GM23248 (cell line): ENCODE data around the gene AKT1S1. TPM values are rescaled to one million over a fixed set of nuclear protein-coding genes. Genes with fewer than 3 reads are reported as not detected.

Experiments used
- DNase-seq: peaks from one replicate; pipeline ENCODE4 v3.0.0-alpha.2; 2015
- H2AFZ ChIP-seq: fragments of 200-600 bp; sonication (generic); 2 replicates; pipeline ENCODE4 v1.6.1; 2016; ENCODE audit warnings: antibody characterized with exemption
- H3F3A ChIP-seq: fragments of 200-600 bp; sonication (generic); 2 replicates; pipeline ENCODE4 v1.6.1; 2016; ENCODE audit warnings: mild to moderate bottlenecking, antibody characterized with exemption, mixed run types; ENCODE audit not compliant: insufficient read depth
- H3K27ac ChIP-seq: fragments of 200-600 bp; sonication (generic); 2 replicates; pipeline ENCODE4 v1.5.1; 2016; ENCODE audit warnings: mild to moderate bottlenecking
- H3K27me3 ChIP-seq: fragments of 200-600 bp; sonication (generic); replicated peaks from 2 replicates; pipeline ENCODE4 v1.6.1; 2016; ENCODE audit warnings: mild to moderate bottlenecking; ENCODE audit not compliant: insufficient read depth
- H3K36me3 ChIP-seq: fragments of 200-600 bp; sonication (generic); 2 replicates; pipeline ENCODE4 v1.6.1; 2016; ENCODE audit warnings: low read depth, mild to moderate bottlenecking
- H3K4me1 ChIP-seq: fragments of 200-600 bp; sonication (generic); 2 replicates; pipeline ENCODE4 v1.6.1; 2016; ENCODE audit warnings: mild to moderate bottlenecking; ENCODE audit not compliant: insufficient read depth
- H3K4me2 ChIP-seq: fragments of 200-600 bp; sonication (generic); one replicate; pipeline ENCODE4 v1.6.1; 2016; ENCODE audit warnings: mild to moderate bottlenecking; ENCODE audit not compliant: unreplicated experiment
- H3K4me3 ChIP-seq: fragments of 200-600 bp; sonication (generic); 2 replicates; pipeline ENCODE4 v1.5.1; 2016; ENCODE audit warnings: mild to moderate bottlenecking
- H3K79me2 ChIP-seq: fragments of 200-600 bp; sonication (generic); 2 replicates; pipeline ENCODE4 v1.6.1; 2016; ENCODE audit warnings: mild to moderate bottlenecking; ENCODE audit not compliant: insufficient read depth
- H3K9ac ChIP-seq: fragments of 200-600 bp; sonication (generic); 2 replicates; pipeline ENCODE4 v1.6.1; 2016; ENCODE audit warnings: mild to moderate bottlenecking
- H3K9me2 ChIP-seq: fragments of 200-600 bp; sonication (generic); 2 replicates; pipeline ENCODE4 v1.6.1; 2016; ENCODE audit warnings: mixed run types, mild to moderate bottlenecking, moderate library complexity; ENCODE audit not compliant: insufficient read depth
- H3K9me3 ChIP-seq: fragments of 200-600 bp; sonication (generic); one replicate; pipeline ENCODE4 v1.6.1; 2017; ENCODE audit warnings: low read depth
- H4K20me1 ChIP-seq: fragments of 200-600 bp; sonication (generic); 2 replicates; pipeline ENCODE4 v1.6.0; 2016; ENCODE audit not compliant: insufficient read depth
- EZH2 ChIP-seq: fragments of 200-600 bp; sonication (generic); IDR thresholded peaks from 2 replicates; pipeline ENCODE4 v1.6.1; 2018; ENCODE audit warnings: antibody characterized with exemption, mild to moderate bottlenecking; ENCODE audit not compliant: insufficient read depth, poor library complexity, severe bottlenecking
- EZH2phosphoT487 ChIP-seq: fragments of 200-600 bp; sonication (generic); IDR thresholded peaks from 2 replicates; pipeline ENCODE4 v1.6.1; 2018; ENCODE audit warnings: antibody characterized with exemption, moderate library complexity, mild to moderate bottlenecking, low read depth; ENCODE audit not compliant: insufficient read depth
- WGBS, 2 experiments: methylation state at CpG; one replicate each; pipeline ENCODE4 v1.1.6; 2015 to 2017; ENCODE audit warnings: low lambda C conversion rate in 2 of 2, low coverage in 1 of 2; ENCODE audit errors: missing lambda C conversion rate in 2 of 2; 5-methylcytosine and 5-hydroxymethylcytosine counted together
- in situ Hi-C: fragments of 300-500 bp; cut with MboI; formaldehyde crosslinking; loops from 2 replicates; pipeline ENCODE4 v1.15.0; 2020
- polyA plus RNA-seq: library from polyadenylated mRNA; unstranded; fragments of >200 nt; fragmentation: Nextera tagmentation; extraction: Ambion mirVana; gene quantifications from 2 replicates; pipeline ENCODE4 v1.2.1, GENCODE V29; 2016
- total RNA-seq: library from RNA; depleted of rRNA; stranded (reverse); fragments of >200 nt; shearing (Covaris generic); gene quantifications from 2 replicates; pipeline ENCODE4 v1.2.3, GENCODE V29; 2014

Gene AKT1S1
- total and polyA plus RNA-seq, 2 experiments from 2014 or later: 17.3 to 60.4 TPM

DNA sequence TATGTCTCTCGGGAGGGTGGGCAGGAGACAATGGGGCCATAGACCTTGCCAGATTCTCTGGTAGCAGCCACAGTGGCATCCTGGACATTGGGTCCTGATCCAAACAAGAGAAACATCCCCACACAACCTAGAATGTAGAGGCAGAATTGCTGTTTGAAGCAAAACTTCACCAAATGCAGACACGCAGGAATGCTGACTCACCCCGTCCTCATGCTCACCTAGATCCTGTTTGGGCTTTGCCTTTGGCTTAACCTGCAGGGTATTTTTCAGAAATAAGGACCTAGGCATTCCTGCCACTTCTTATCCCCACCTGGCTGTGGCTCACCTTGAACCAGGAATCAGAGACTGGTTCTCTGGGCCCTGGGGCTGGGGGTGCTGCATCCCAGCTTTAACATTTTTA is 7.6 kb upstream of the AKT1S1 start:
- no peaks in the 10 kb centered on the region for H3K79me2 ChIP-seq
- 88 to 97% methylated on average over 3 of the region's 3 CpGs for WGBS, 2 experiments
- peaks cover 17% of the 10 kb centered on the region; the same call in 1 of the 2 replicates for H3K36me3 ChIP-seq
- in situ Hi-C loops: no loop called here
- no peak for DNase-seq
- no peaks in the 10 kb centered on the region for H4K20me1 ChIP-seq
- TF ChIP-seq EZH2phosphoT487 (no peak), EZH2 (no peak)
- H3F3A ChIP-seq: no peaks in the 10 kb centered on the region
- H3K9me3 ChIP-seq: no peaks in the 10 kb centered on the region
- no peaks in the 10 kb centered on the region for H3K27me3 ChIP-seq
- H3K9ac ChIP-seq: no peak overlapping the region
- no peaks in the 10 kb centered on the region for H3K4me1 ChIP-seq
- H3K4me3 ChIP-seq: no peak overlapping the region
- no peak overlapping the region for H2AFZ ChIP-seq
- H3K27ac ChIP-seq: no peak overlapping the region
- H3K4me2 ChIP-seq: no peak overlapping the region
- H3K9me2 ChIP-seq: no peaks in the 10 kb centered on the region

GRCh38 chr19:49884109-49884508 is 7.0 kb upstream of the AKT1S1 start:
- H3K9me3 ChIP-seq: no peaks in the 10 kb centered on the region
- no peak overlapping the region for H3K27ac ChIP-seq
- peaks cover 4% of the 10 kb centered on the region; the same call in 1 of the 2 replicates for H3K79me2 ChIP-seq
- no peaks in the 10 kb centered on the region for H3F3A ChIP-seq
- no peak overlapping the region for H3K9ac ChIP-seq
- H4K20me1 ChIP-seq: no peaks in the 10 kb centered on the region
- TF ChIP-seq EZH2phosphoT487 (no peak), EZH2 (no peak)
- in situ Hi-C loops: no loop called here
- peaks cover 17% of the 10 kb centered on the region; the same call in 1 of the 2 replicates for H3K36me3 ChIP-seq
- no peak overlapping the region for H2AFZ ChIP-seq
- WGBS, 2 experiments: 87 to 90% methylated on average over 11 to 18 of the region's 18 CpGs
- no peaks in the 10 kb centered on the region for H3K27me3 ChIP-seq
- H3K9me2 ChIP-seq: no peaks in the 10 kb centered on the region
- DNase-seq: no peak
- no peaks in the 10 kb centered on the region for H3K4me1 ChIP-seq
- H3K4me3 ChIP-seq: no peak overlapping the region
- H3K4me2 ChIP-seq: no peak overlapping the region

DNA sequence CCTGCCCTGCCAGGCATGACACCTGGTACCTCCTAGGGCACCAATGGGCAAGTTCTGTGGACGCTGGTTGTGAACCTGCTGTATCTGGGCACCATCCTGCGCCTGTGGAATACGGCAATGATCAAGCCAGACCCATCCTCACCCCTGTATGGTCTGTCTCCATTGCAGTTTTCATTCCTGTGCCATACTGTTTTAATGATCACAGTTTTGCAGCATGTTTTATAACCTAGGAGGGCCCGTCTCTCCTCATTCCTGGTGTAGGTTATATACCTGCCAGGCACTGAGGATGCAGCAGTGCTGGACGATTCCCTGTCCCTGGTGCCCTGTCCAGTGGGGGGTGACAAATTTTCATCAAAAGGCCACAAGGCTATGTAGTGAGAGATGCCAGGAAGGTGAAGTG is 5.9 kb upstream of the AKT1S1 start:
- no peak for DNase-seq
- no peaks in the 10 kb centered on the region for H3K27me3 ChIP-seq
- 93 to 96% methylated on average over 5 of the region's 5 CpGs for WGBS, 2 experiments
- H3K79me2 ChIP-seq: peaks cover 12% of the 10 kb centered on the region
- H3K9ac ChIP-seq: no peak overlapping the region
- no peak overlapping the region for H3K4me2 ChIP-seq
- no peaks in the 10 kb centered on the region for H3K9me3 ChIP-seq
- H3F3A ChIP-seq: no peaks in the 10 kb centered on the region
- peaks cover 4% of the 10 kb centered on the region; the same call in 1 of the 2 replicates for H3K4me1 ChIP-seq
- H3K9me2 ChIP-seq: no peaks in the 10 kb centered on the region
- H3K27ac ChIP-seq: no peak overlapping the region
- no peaks in the 10 kb centered on the region for H4K20me1 ChIP-seq
- TF ChIP-seq EZH2 (no peak), EZH2phosphoT487 (no peak)
- in situ Hi-C loops: no loop called here
- H3K4me3 ChIP-seq: no peak overlapping the region
- H2AFZ ChIP-seq: no peak overlapping the region
- peaks cover 17% of the 10 kb centered on the region; the same call in 1 of the 2 replicates for H3K36me3 ChIP-seq

GRCh38 chr19:49882643-49883042 is 5.5 kb upstream of the AKT1S1 start:
- Histone ChIP-seq H3K79me2 (peaks cover 12% of the 10 kb centered on the region), H3K9me2 (no peaks in the 10 kb centered on the region), H4K20me1 (no peaks in the 10 kb centered on the region), H3K27ac (no peak overlapping the region), H3K36me3 (peaks cover 17% of the 10 kb centered on the region; the same call in 1 of the 2 replicates), H3K9ac (no peak overlapping the region), H3K9me3 (no peaks in the 10 kb centered on the region), H3K27me3 (no peaks in the 10 kb centered on the region), H2AFZ (no peak overlapping the region), H3K4me3 (no peak overlapping the region), H3K4me2 (no peak overlapping the region), H3F3A (no peaks in the 10 kb centered on the region), H3K4me1 (peaks cover 4% of the 10 kb centered on the region; the same call in 1 of the 2 replicates)
- WGBS, 2 experiments: 94 to 99% methylated on average over 13 to 14 of the region's 14 CpGs
- in situ Hi-C loops: no loop called here
- no peak for TF ChIP-seq EZH2phosphoT487
- no peak for TF ChIP-seq EZH2
- no peak for DNase-seq
